ENCODE measurements around the gene PLA2G2D. TPM values are rescaled to one million over a fixed set of nuclear protein-coding genes. Genes with fewer than 3 reads are reported as not detected.

PLA2G2D gene
- total RNA-seq, 1 experiment from 2014 or later, result not detected

DNA sequence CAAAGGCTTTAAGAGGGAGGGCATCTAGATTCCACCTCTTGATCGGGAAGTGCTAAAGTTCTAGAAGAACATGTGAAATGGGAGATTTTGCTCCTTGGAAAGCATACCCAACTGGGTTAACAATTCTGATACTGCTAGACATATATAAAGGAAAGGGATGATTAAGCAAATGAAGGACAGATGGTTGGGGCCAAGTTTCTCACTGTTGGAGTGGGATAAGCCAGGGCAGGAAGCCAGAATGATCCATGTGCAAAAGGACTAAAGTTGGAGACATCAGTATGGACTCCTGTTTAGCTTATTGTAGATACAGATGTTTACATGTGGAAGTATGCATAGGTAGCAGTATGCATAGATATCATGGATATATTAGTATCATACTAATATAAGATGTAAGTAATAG lies 32.5 kb downstream of the PLA2G2D start:
- H3K79me1 ChIP-seq (ENCODE audit: insufficient read depth, low read depth, low read length, poor library complexity, severe bottlenecking), result no peaks in the 10 kb centered on the region
- H3K4me1 ChIP-seq (ENCODE audit: insufficient read depth, low read length), result no peaks in the 10 kb centered on the region
- peaks cover 10% of the 10 kb centered on the region for H3K27me3 Mint-ChIP-seq (ENCODE audit: low read depth)
- H2AK5ac ChIP-seq (ENCODE audit: insufficient read length, low read length), result no peak overlapping the region
- H4K8ac ChIP-seq (replicated peaks; ENCODE audit: insufficient read length, low read depth, low read length), result no peak overlapping the region
- no peaks in the 10 kb centered on the region for H3K9me3 ChIP-seq (ENCODE audit: control insufficient read depth, low read depth, low read length)
- DNase-seq, result no peak
- H3K79me2 ChIP-seq (ENCODE audit: insufficient read depth, low read length), result no peaks in the 10 kb centered on the region
- H3K4me1 Mint-ChIP-seq, result peaks cover 3 to 4% of the 10 kb centered on the region in 2 experiments
- H3K56ac ChIP-seq (ENCODE audit: insufficient read length, low read depth, low read length), result no peak overlapping the region
- H3K9ac ChIP-seq (ENCODE audit: extremely low read depth, insufficient read length, low read length), result no peak overlapping the region
- no peak overlapping the region for H2AFZ ChIP-seq (ENCODE audit: low read length)
- no peaks in the 10 kb centered on the region for H4K20me1 ChIP-seq (ENCODE audit: control insufficient read depth, insufficient read depth, insufficient read length)
- no peak overlapping the region for H2BK20ac ChIP-seq (ENCODE audit: low read depth, low read length, poor library complexity, severe bottlenecking)
- H3K27ac Mint-ChIP-seq, result no peak overlapping the region
- no peak overlapping the region for H2BK12ac ChIP-seq (ENCODE audit: insufficient read length, low read depth, low read length)
- no peak overlapping the region for H3K14ac ChIP-seq (ENCODE audit: insufficient read depth, low read length)
- H3T11ph ChIP-seq (ENCODE audit: low read length), result no peak overlapping the region
- no peak overlapping the region for H2BK5ac ChIP-seq (ENCODE audit: insufficient read length, low read length)
- H4K5ac ChIP-seq (ENCODE audit: insufficient read length, low read depth, low read length), result no peak overlapping the region
- no peak overlapping the region for H3K27ac ChIP-seq (ENCODE audit: insufficient read length, low read depth, low read length)
- H3K4me2 ChIP-seq (ENCODE audit: insufficient read depth, insufficient read length, low read length), result no peak overlapping the region
- no peaks in the 10 kb centered on the region for H3K27me3 ChIP-seq (ENCODE audit: insufficient read depth, low read length)
- H4K91ac ChIP-seq (ENCODE audit: insufficient read length, low read depth, low read length), result no peak overlapping the region
- no CpG with 5 or more reads among the region's 1 CpG for WGBS (ENCODE audit: extremely low coverage, insufficient read length, low lambda C conversion rate)
- no peak overlapping the region for H3K18ac ChIP-seq (ENCODE audit: insufficient read length, low read depth, low read length)
- H3K4ac ChIP-seq (ENCODE audit: low read depth, low read length), result no peak overlapping the region
- TF ChIP-seq, protein P1, sequence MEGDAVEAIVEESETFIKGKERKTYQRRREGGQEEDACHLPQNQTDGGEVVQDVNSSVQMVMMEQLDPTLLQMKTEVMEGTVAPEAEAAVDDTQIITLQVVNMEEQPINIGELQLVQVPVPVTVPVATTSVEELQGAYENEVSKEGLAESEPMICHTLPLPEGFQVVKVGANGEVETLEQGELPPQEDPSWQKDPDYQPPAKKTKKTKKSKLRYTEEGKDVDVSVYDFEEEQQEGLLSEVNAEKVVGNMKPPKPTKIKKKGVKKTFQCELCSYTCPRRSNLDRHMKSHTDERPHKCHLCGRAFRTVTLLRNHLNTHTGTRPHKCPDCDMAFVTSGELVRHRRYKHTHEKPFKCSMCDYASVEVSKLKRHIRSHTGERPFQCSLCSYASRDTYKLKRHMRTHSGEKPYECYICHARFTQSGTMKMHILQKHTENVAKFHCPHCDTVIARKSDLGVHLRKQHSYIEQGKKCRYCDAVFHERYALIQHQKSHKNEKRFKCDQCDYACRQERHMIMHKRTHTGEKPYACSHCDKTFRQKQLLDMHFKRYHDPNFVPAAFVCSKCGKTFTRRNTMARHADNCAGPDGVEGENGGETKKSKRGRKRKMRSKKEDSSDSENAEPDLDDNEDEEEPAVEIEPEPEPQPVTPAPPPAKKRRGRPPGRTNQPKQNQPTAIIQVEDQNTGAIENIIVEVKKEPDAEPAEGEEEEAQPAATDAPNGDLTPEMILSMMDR (conservative IDR thresholded peaks at IDR 0.05), result no peak
- H3K23ac ChIP-seq (ENCODE audit: insufficient read length, low read depth, low read length), result no peak overlapping the region
- no peaks in the 10 kb centered on the region for H3K23me2 ChIP-seq (ENCODE audit: insufficient read length, low read depth, low read length, poor library complexity, severe bottlenecking)
- no peak overlapping the region for H3K4me3 Mint-ChIP-seq
- H2BK120ac ChIP-seq (ENCODE audit: low read depth, low read length, poor library complexity, severe bottlenecking), result no peak overlapping the region
- no peaks in the 10 kb centered on the region; a peak in 2 of 7 replicates for H3K36me3 Mint-ChIP-seq (ENCODE audit: insufficient read depth in 1 of 3, low read depth in 3 of 3)
- H2BK15ac ChIP-seq (ENCODE audit: low read depth, low read length), result no peak overlapping the region
- peaks cover 2 to 13% of the 10 kb centered on the region in 2 experiments; a peak in 4 of 5 replicates for H3K9me3 Mint-ChIP-seq

All from H9 (cell line).